Keratinocyte (primary cell): ENCODE data around the gene KRT34.
"Not testable (repeated sequence)": the region's sequence is repeated elsewhere in the genome, so short reads cannot be mapped to it uniquely, and the experiment has no call there.

ENCODE experiments used
- EZH2 ChIP-seq: IDR thresholded peaks from one replicate; pipeline ENCODE4 v1.6.1; 2012; ENCODE audit warnings: inconsistent platforms, mild to moderate bottlenecking, low read length, moderate library complexity
- TF ChIP-seq, protein P1 (sequence below), 3 experiments: IDR thresholded peaks in 1 of 3; conservative IDR thresholded peaks in 1 of 3; optimal IDR thresholded peaks in 1 of 3; 2 replicates in 2 of 3; 3 replicates in 1 of 3; pipeline versions ENCODE3 to v1.5.1; 2011; ENCODE audit warnings: low read length in 3 of 3, mild to moderate bottlenecking in 3 of 3, moderate library complexity in 2 of 3, control low read depth in 1 of 3, inconsistent platforms in 1 of 3; ENCODE audit not compliant: insufficient read depth in 2 of 3; ENCODE audit errors: extremely low read depth in 1 of 3

DNA sequence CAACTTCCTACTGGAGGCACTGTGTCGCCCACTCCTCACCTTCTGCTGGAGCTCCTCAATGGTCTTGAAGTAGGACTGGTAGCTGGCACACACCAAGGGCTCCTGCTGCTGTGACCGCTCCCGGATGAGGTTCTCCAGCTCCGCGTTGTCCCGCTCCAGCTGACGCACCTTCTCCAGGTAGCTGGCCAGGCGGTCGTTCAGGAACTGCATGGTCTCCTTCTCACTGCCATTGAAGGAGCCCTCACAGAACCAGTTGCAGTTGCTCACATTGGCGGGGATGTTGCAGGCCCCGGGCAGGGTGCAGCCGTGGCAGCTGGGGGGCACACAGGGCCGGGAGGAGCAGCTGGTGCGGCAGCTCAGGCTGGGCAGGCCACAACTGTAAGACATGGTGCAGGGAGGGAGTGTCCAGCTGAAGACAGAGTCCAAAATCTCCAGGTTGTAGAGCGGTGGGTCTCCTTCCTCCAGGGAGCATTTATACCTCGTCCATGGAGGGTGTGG, 31.7 kb downstream of the KRT34 start, which contains the start of gene KRT33A:
- TF ChIP-seq, protein P1, sequence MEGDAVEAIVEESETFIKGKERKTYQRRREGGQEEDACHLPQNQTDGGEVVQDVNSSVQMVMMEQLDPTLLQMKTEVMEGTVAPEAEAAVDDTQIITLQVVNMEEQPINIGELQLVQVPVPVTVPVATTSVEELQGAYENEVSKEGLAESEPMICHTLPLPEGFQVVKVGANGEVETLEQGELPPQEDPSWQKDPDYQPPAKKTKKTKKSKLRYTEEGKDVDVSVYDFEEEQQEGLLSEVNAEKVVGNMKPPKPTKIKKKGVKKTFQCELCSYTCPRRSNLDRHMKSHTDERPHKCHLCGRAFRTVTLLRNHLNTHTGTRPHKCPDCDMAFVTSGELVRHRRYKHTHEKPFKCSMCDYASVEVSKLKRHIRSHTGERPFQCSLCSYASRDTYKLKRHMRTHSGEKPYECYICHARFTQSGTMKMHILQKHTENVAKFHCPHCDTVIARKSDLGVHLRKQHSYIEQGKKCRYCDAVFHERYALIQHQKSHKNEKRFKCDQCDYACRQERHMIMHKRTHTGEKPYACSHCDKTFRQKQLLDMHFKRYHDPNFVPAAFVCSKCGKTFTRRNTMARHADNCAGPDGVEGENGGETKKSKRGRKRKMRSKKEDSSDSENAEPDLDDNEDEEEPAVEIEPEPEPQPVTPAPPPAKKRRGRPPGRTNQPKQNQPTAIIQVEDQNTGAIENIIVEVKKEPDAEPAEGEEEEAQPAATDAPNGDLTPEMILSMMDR (optimal IDR thresholded peaks at IDR 0.05 in 1 of 3, IDR thresholded peaks at IDR 0.05 in 1 of 3, conservative IDR thresholded peaks at IDR 0.05 in 1 of 3; ENCODE audit: extremely low read depth in 1 of 3, insufficient read depth in 2 of 3, low read length in 3 of 3), result not testable (repeated sequence)
- not testable (repeated sequence) for TF ChIP-seq EZH2
